Fibroblast of villous mesenchyme (primary cell): ENCODE data around the gene CUBN. TPM values are rescaled to one million over a fixed set of nuclear protein-coding genes. Genes with fewer than 3 reads are reported as not detected.
A peak's percentile ranks its signal among the peaks of the same experiment; 100 is the strongest.

Experiments used
- DNase-seq: peaks from one replicate; pipeline ENCODE4 v3.0.0-alpha.2; 2010; ENCODE audit warnings: low read depth
- H3K4me3 ChIP-seq: 2 replicates; pipeline ENCODE4 v1.5.1; 2011; ENCODE audit warnings: low read depth, mild to moderate bottlenecking, low read length
- CTCF ChIP-seq: IDR thresholded peaks from 2 replicates; pipeline ENCODE4 v1.5.1; 2012; ENCODE audit warnings: low read depth, mild to moderate bottlenecking, low read length; ENCODE audit not compliant: insufficient read depth
- total RNA-seq: library from RNA; depleted of rRNA; stranded (reverse); fragments of >200 nt; gene quantifications from 2 replicates; pipeline ENCODE4 v1.2.3, GENCODE V29; 2012

Gene CUBN
- total RNA-seq, 1 donor = 0.86 TPM

GRCh38 chr10:16853201-16853600, 276.4 kb downstream of the CUBN start:
- DNase-seq = peak; percentile 58
- TF ChIP-seq CTCF = peak; percentile 62
- H3K4me3 ChIP-seq = no peak overlapping the region

- TF ChIP-seq CTCF = no peak
- DNase-seq = no peak
- no peak overlapping the region for H3K4me3 ChIP-seq
Observed at GRCh38 chr10:16852624-16853023, 277.0 kb downstream of the CUBN start.

GRCh38 chr10:16848562-16849154, 281.0 kb downstream of the CUBN start:
- no peak for TF ChIP-seq CTCF
- DNase-seq = no peak

GRCh38 chr10:16847644-16848043, 282.0 kb downstream of the CUBN start:
- no peak overlapping the region for H3K4me3 ChIP-seq
- DNase-seq = no peak
- no peak for TF ChIP-seq CTCF

More at GRCh38 chr10:16848562-16849154, 281.0 kb downstream of the CUBN start:
- no peak overlapping the region for H3K4me3 ChIP-seq

GRCh38 chr10:16845248-16845647, 284.4 kb downstream of the CUBN start:
- no peak for DNase-seq
- no peak for TF ChIP-seq CTCF
- H3K4me3 ChIP-seq = no peak overlapping the region

- peak; percentile 82 for DNase-seq
- no peak overlapping the region for H3K4me3 ChIP-seq
- TF ChIP-seq CTCF = peak; percentile 48
Observed at GRCh38 chr10:16843252-16843870, 286.2 kb downstream of the CUBN start.
